ENCODE measurements around the gene SLC22A23. TPM values are rescaled to one million over a fixed set of nuclear protein-coding genes. Genes with fewer than 3 reads are reported as not detected.

Gene SLC22A23
- total RNA-seq, 1 donor from 2014 or later: 10.3 TPM

- intact Hi-C loops (cut with DNase I): no loop called here
- ATAC-seq (no peak), DNase-seq (ENCODE audit: low spot score) (peak; percentile 10)
Observed at GRCh38 chr6:3305831-3306230, 151.0 kb downstream of the SLC22A23 start.

- ATAC-seq (no peak), DNase-seq (ENCODE audit: low spot score) (peak; percentile 28)
- intact Hi-C loops (cut with DNase I): no loop called here
Observed at GRCh38 chr6:3305216-3305565, 151.7 kb downstream of the SLC22A23 start.

- DNase-seq (ENCODE audit: low spot score): peak; percentile 42
- no peak for ATAC-seq
- intact Hi-C loops (cut with DNase I): no loop called here
Observed at GRCh38 chr6:3304500-3305215, 152.2 kb downstream of the SLC22A23 start.

- DNase-seq (ENCODE audit: low spot score) (peak; percentile 7), ATAC-seq (no peak)
- intact Hi-C loops (cut with DNase I): no loop called here
Observed at GRCh38 chr6:3303795-3304411, 152.9 kb downstream of the SLC22A23 start.

- DNase-seq (ENCODE audit: low spot score) (peak; percentile 21), ATAC-seq (no peak)
- intact Hi-C loops (cut with DNase I): no loop called here
Observed at GRCh38 chr6:3301506-3301905, 155.3 kb downstream of the SLC22A23 start.

- DNase-seq (ENCODE audit: low spot score): peak; percentile 9
- intact Hi-C loops (cut with DNase I): no loop called here
- no peak for ATAC-seq
Observed at GRCh38 chr6:3299221-3299620, 157.6 kb downstream of the SLC22A23 start.

GRCh38 chr6:3297909-3298308 lies 158.9 kb downstream of the SLC22A23 start:
- intact Hi-C loops (cut with DNase I): no loop called here
- ATAC-seq: no peak
- peak; percentile 27 for DNase-seq (ENCODE audit: low spot score)

GRCh38 chr6:3297006-3297405 lies 159.8 kb downstream of the SLC22A23 start:
- ATAC-seq (no peak), DNase-seq (ENCODE audit: low spot score) (no peak)
- intact Hi-C loops (cut with DNase I): no loop called here

- no peak for ATAC-seq
- intact Hi-C loops (cut with DNase I): no loop called here
Observed at GRCh38 chr6:3296537-3296936, 160.3 kb downstream of the SLC22A23 start.

GRCh38 chr6:3296078-3296477 lies 160.8 kb downstream of the SLC22A23 start:
- intact Hi-C loops (cut with DNase I): no loop called here
- DNase-seq (ENCODE audit: low spot score) (peak; percentile 46), ATAC-seq (no peak)

More at GRCh38 chr6:3296537-3296936, 160.3 kb downstream of the SLC22A23 start:
- peak; percentile 40 for DNase-seq (ENCODE audit: low spot score)

GRCh38 chr6:3294921-3295871 lies 161.7 kb downstream of the SLC22A23 start:
- DNase-seq (ENCODE audit: low spot score): peak; percentile 51
- peak; percentile 25 for ATAC-seq
- intact Hi-C loops (cut with DNase I): no loop called here

GRCh38 chr6:3294396-3294795 lies 162.5 kb downstream of the SLC22A23 start:
- intact Hi-C loops (cut with DNase I): no loop called here
- no peak for ATAC-seq
- DNase-seq (ENCODE audit: low spot score): peak; percentile 17

GRCh38 chr6:3293271-3294155 lies 163.3 kb downstream of the SLC22A23 start:
- DNase-seq (ENCODE audit: low spot score): peak; percentile 52
- ATAC-seq: no peak
- intact Hi-C loops (cut with DNase I): no loop called here

GRCh38 chr6:3292431-3293197 lies 164.2 kb downstream of the SLC22A23 start:
- ATAC-seq (no peak), DNase-seq (ENCODE audit: low spot score) (peak; percentile 45)
- intact Hi-C loops (cut with DNase I): no loop called here

GRCh38 chr6:3291987-3292386 lies 164.9 kb downstream of the SLC22A23 start:
- intact Hi-C loops (cut with DNase I): no loop called here
- ATAC-seq (no peak), DNase-seq (ENCODE audit: low spot score) (no peak)

GRCh38 chr6:3291346-3291745 lies 165.5 kb downstream of the SLC22A23 start:
- DNase-seq (ENCODE audit: low spot score): peak; percentile 17
- intact Hi-C loops (cut with DNase I): no loop called here
- ATAC-seq: no peak

GRCh38 chr6:3290931-3291211 lies 166.0 kb downstream of the SLC22A23 start:
- no peak for ATAC-seq
- intact Hi-C loops (cut with DNase I): no loop called here
- DNase-seq (ENCODE audit: low spot score): peak; percentile 47
